Bronchial epithelial cell (primary cell): Measurements from ENCODE around the gene EDNRA. TPM values are rescaled to one million over a fixed set of nuclear protein-coding genes. Genes with fewer than 3 reads are reported as not detected.
A peak's percentile ranks its signal among the peaks of the same experiment; 100 is the strongest.

Experiments
- DNase-seq: peaks from one replicate; pipeline ENCODE4 v3.0.0-alpha.2; 2010; ENCODE audit warnings: low read depth
- FAIRE-seq: peaks from 2 replicates; lab custom pipeline; 2011; peaks lifted over from hg19 to GRCh38; lab: Jason Lieb, UNC
- H3K27me3 ChIP-seq: 2 replicates; pipeline ENCODE4 v1.5.1; 2011; ENCODE audit warnings: low read length; ENCODE audit not compliant: control insufficient read depth, insufficient read depth
- H3K36me3 ChIP-seq: 2 replicates; pipeline ENCODE4 v1.5.1; 2011; ENCODE audit warnings: low read length; ENCODE audit not compliant: control insufficient read depth, insufficient read depth
- H3K4me3 ChIP-seq: 2 replicates; pipeline ENCODE4 v1.5.1; 2011; ENCODE audit warnings: mild to moderate bottlenecking, low read depth, low read length, control low read depth
- CTCF ChIP-seq: IDR thresholded peaks from 2 replicates; pipeline ENCODE4 v1.5.1; 2011; ENCODE audit warnings: mild to moderate bottlenecking, moderate library complexity, low read length, control low read depth, inconsistent platforms; ENCODE audit not compliant: insufficient read depth, severe bottlenecking
- total RNA-seq: library from RNA; depleted of rRNA; stranded (reverse); fragments of >200 nt; gene quantifications from 2 replicates; pipeline ENCODE4 v1.2.1, GENCODE V29; 2014

Gene EDNRA
- total RNA-seq, 1 donor from 2014 or later: 3.7 TPM

GRCh38 chr4:147550626-147551246 lies 69.8 kb downstream of the EDNRA start:
- DNase-seq: peak; percentile 72
- Histone ChIP-seq H3K36me3 (no peaks in the 10 kb centered on the region), H3K27me3 (no peaks in the 10 kb centered on the region), H3K4me3 (no peak overlapping the region)
- TF ChIP-seq CTCF: no peak
- FAIRE-seq: no peak

- H3K27me3 ChIP-seq: no peaks in the 10 kb centered on the region
- TF ChIP-seq CTCF: no peak
- H3K4me3 ChIP-seq: no peak overlapping the region
- DNase-seq (peak; percentile 64), FAIRE-seq (no peak)
- no peaks in the 10 kb centered on the region for H3K36me3 ChIP-seq
Observed at GRCh38 chr4:147560625-147561024, 79.7 kb downstream of the EDNRA start.

GRCh38 chr4:147566762-147567161 lies 85.9 kb downstream of the EDNRA start:
- Histone ChIP-seq H3K4me3 (no peak overlapping the region), H3K27me3 (no peaks in the 10 kb centered on the region), H3K36me3 (no peaks in the 10 kb centered on the region)
- no peak for FAIRE-seq
- no peak for DNase-seq
- no peak for TF ChIP-seq CTCF

GRCh38 chr4:147567276-147567675 lies 86.4 kb downstream of the EDNRA start:
- FAIRE-seq: no peak
- DNase-seq: no peak
- H3K4me3 ChIP-seq: no peak overlapping the region
- no peaks in the 10 kb centered on the region for H3K27me3 ChIP-seq
- TF ChIP-seq CTCF: no peak
- no peaks in the 10 kb centered on the region for H3K36me3 ChIP-seq

- Histone ChIP-seq H3K4me3 (no peak overlapping the region), H3K27me3 (no peaks in the 10 kb centered on the region), H3K36me3 (no peaks in the 10 kb centered on the region)
- DNase-seq (no peak), FAIRE-seq (no peak)
- TF ChIP-seq CTCF: no peak
Observed at GRCh38 chr4:147570616-147571015, 89.7 kb downstream of the EDNRA start.
